Panc1 (cell line): ENCODE data around the gene CCL22. TPM values are rescaled to one million over a fixed set of nuclear protein-coding genes. Genes with fewer than 3 reads are reported as not detected.
A peak's percentile ranks its signal among the peaks of the same experiment; 100 is the strongest.

Experiments
- ATAC-seq: fragments of 200-7000 bp; cut with Tn5 transposase; 2 replicates; pipeline ENCODE4 v1.9.1; 2020; ENCODE audit warnings: mild to moderate bottlenecking, moderate library complexity
- Bru-seq: library from RNA; stranded (reverse); fragments of 400-500 nt; gene quantifications from one replicate; lab custom pipeline; 2021; lab: Mats Ljungman, UMichigan
- BruChase-seq, 2 experiments: library from RNA; stranded (reverse); fragments of 400-500 nt; gene quantifications; one replicate each; lab custom pipeline; 2021; lab: Mats Ljungman, UMichigan
- BruUV-seq: library from RNA; stranded (reverse); fragments of 400-500 nt; replicated peaks from 2 replicates; lab custom pipeline; 2021; lab: Mats Ljungman, UMichigan
- CTCF ChIA-PET: fragments of 300-600 bp; sonication (Branson Sonifier 250); formaldehyde crosslinking; loops from one replicate; lab custom pipeline; 2022; ENCODE audit warnings: antibody characterized with exemption; lab: Charles Lee
- POLR2A ChIA-PET: fragments of 300-600 bp; sonication (Branson Sonifier 250); formaldehyde crosslinking; loops from one replicate; lab custom pipeline; 2022; ENCODE audit warnings: antibody characterized with exemption; lab: Charles Lee
- DNase-seq: peaks from one replicate; pipeline ENCODE4 v3.0.0-alpha.2; 2010; ENCODE audit warnings: low read depth, low spot score
- H3K27ac ChIP-seq: 2 replicates; pipeline ENCODE4 v1.5.1; 2011; ENCODE audit warnings: mild to moderate bottlenecking, low read length, inconsistent platforms
- H3K27me3 ChIP-seq: fragments of 200-500 bp; sonication (Bioruptor generic); 2 replicates; pipeline ENCODE4 v1.6.0; 2014; ENCODE audit warnings: low read length, inconsistent platforms; ENCODE audit not compliant: control insufficient read depth, insufficient read depth
- H3K36me3 ChIP-seq: fragments of 200-500 bp; sonication (Bioruptor generic); 2 replicates; pipeline ENCODE4 v1.5.1; 2014; ENCODE audit warnings: inconsistent platforms, mild to moderate bottlenecking, low read length, moderate library complexity; ENCODE audit not compliant: control insufficient read depth, insufficient read depth
- H3K4me1 ChIP-seq: 2 replicates; pipeline ENCODE4 v1.5.1; 2011; ENCODE audit warnings: inconsistent platforms, mild to moderate bottlenecking, low read length, moderate library complexity; ENCODE audit not compliant: control insufficient read depth, insufficient read depth
- H3K4me3 ChIP-seq, 2 experiments: 2 replicates each; pipeline ENCODE4 v1.5.1; 2011 to 2012; ENCODE audit warnings: low read depth in 2 of 2, low read length in 2 of 2, mild to moderate bottlenecking in 2 of 2, inconsistent platforms in 1 of 2, moderate library complexity in 1 of 2
- H3K9me3 ChIP-seq: fragments of 200-500 bp; sonication (Bioruptor generic); 2 replicates; pipeline ENCODE4 v1.5.1; 2014; ENCODE audit warnings: low read depth, mild to moderate bottlenecking, inconsistent platforms, low read length, moderate library complexity; ENCODE audit not compliant: control insufficient read depth, insufficient read depth
- POLR2AphosphoS5 ChIP-seq: IDR thresholded peaks from 2 replicates; pipeline ENCODE4 v1.6.1; 2012; ENCODE audit warnings: mild to moderate bottlenecking, low read depth, low read length, moderate library complexity
- REST ChIP-seq, 2 experiments: IDR thresholded peaks; 2 replicates each; pipeline ENCODE4 v1.6.1; 2011 to 2012; ENCODE audit warnings: low read depth in 2 of 2, control low read depth in 1 of 2, low read length in 1 of 2, mild to moderate bottlenecking in 1 of 2, moderate library complexity in 1 of 2; ENCODE audit not compliant: insufficient read depth in 1 of 2
- SIN3A ChIP-seq: IDR thresholded peaks from 2 replicates; pipeline ENCODE4 v1.6.1; 2012; ENCODE audit warnings: low read depth, mild to moderate bottlenecking, low read length, moderate library complexity, borderline replicate concordance; ENCODE audit not compliant: insufficient read depth
- TCF7L2 ChIP-seq: IDR thresholded peaks from 2 replicates; pipeline ENCODE4 v1.6.1; 2011; ENCODE audit warnings: mild to moderate bottlenecking, low read depth, low read length, inconsistent platforms
- in situ Hi-C: cut with HindIII; loops from 2 replicates; pipeline ENCODE4 v1.10.0; 2016; ENCODE audit warnings: low sequenced_read_pairs, low pct_unique_long_range_greater_than_20kb
- intact Hi-C: fragments of 100-400 bp; cut with micrococcal nuclease; formaldehyde crosslinking; loops from one replicate; pipeline ENCODE4 v1.10.0; 2022; ENCODE audit not compliant: unreplicated experiment
- long read RNA-seq: library from polyadenylated mRNA; unstranded; transcript quantifications from one replicate; pipeline ENCODE4 v2.0.0, GENCODE V29; 2021; ENCODE audit not compliant: unreplicated experiment
- polyA plus RNA-seq: library from polyadenylated mRNA; unstranded; fragments of >200 nt; gene quantifications from one replicate; pipeline ENCODE4 v1.2.1, GENCODE V29; 2012; ENCODE audit warnings: missing spikeins; ENCODE audit not compliant: insufficient read length
- total RNA-seq: library from RNA; stranded (reverse); gene quantifications from one replicate; pipeline ENCODE4 v1.2.1, GENCODE V29; 2021; ENCODE audit not compliant: unreplicated experiment
- TF ChIP-seq, protein P1 (sequence below): fragments of 450-650 bp; IDR thresholded peaks from 2 replicates; pipeline ENCODE4 v1.5.1; 2017; ENCODE audit warnings: mild to moderate bottlenecking

Gene CCL22, protein sequence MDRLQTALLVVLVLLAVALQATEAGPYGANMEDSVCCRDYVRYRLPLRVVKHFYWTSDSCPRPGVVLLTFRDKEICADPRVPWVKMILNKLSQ
- 0.39 TPM for total RNA-seq
- not detected for polyA plus RNA-seq
- Bru-seq, nascent RNA = percentile 23 among the genes with signal in this experiment
- BruChase-seq, experiment 1, labeled RNA remaining after a 2-hour chase = percentile 29 among the genes with signal in this experiment
- percentile 44 among the genes with signal in this experiment for BruChase-seq, experiment 2, labeled RNA remaining after a 6-hour chase
- long read RNA-seq = 0 reads

- Histone ChIP-seq H3K27ac (no peak within 1 kb of the TSS), H3K4me1 (no peaks in the 10 kb centered on the region), H3K36me3 (no peaks in the 10 kb centered on the region), H3K4me3 (no peak within 1 kb of the TSS), H3K9me3 (no peaks in the 10 kb centered on the region), H3K27me3 (no peaks in the 10 kb centered on the region)
- no peak for DNase-seq
- ChIA-PET POLR2A (no interaction called here), CTCF (no interaction called here)
- intact Hi-C loops (no loop called here), in situ Hi-C loops (no loop called here)
- TF ChIP-seq, protein P1, sequence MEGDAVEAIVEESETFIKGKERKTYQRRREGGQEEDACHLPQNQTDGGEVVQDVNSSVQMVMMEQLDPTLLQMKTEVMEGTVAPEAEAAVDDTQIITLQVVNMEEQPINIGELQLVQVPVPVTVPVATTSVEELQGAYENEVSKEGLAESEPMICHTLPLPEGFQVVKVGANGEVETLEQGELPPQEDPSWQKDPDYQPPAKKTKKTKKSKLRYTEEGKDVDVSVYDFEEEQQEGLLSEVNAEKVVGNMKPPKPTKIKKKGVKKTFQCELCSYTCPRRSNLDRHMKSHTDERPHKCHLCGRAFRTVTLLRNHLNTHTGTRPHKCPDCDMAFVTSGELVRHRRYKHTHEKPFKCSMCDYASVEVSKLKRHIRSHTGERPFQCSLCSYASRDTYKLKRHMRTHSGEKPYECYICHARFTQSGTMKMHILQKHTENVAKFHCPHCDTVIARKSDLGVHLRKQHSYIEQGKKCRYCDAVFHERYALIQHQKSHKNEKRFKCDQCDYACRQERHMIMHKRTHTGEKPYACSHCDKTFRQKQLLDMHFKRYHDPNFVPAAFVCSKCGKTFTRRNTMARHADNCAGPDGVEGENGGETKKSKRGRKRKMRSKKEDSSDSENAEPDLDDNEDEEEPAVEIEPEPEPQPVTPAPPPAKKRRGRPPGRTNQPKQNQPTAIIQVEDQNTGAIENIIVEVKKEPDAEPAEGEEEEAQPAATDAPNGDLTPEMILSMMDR = no peak
- TF ChIP-seq SIN3A (no peak), REST (IDR thresholded peaks at IDR 0.05; ENCODE audit: insufficient read depth in 1 of 2, low read depth in 2 of 2, low read length in 1 of 2) (no peak), TCF7L2 (no peak), POLR2AphosphoS5 (no peak)
- ATAC-seq = no peak
- no TSS peak for BruUV-seq
These were observed at the start of gene CCL22 for GRCh38 chr16:57358527-57359095. Gene CCL22, plus strand, starts transcription at chr16:57358783. Its CDS starts 34 bp downstream, at chr16:57358817.

DNA sequence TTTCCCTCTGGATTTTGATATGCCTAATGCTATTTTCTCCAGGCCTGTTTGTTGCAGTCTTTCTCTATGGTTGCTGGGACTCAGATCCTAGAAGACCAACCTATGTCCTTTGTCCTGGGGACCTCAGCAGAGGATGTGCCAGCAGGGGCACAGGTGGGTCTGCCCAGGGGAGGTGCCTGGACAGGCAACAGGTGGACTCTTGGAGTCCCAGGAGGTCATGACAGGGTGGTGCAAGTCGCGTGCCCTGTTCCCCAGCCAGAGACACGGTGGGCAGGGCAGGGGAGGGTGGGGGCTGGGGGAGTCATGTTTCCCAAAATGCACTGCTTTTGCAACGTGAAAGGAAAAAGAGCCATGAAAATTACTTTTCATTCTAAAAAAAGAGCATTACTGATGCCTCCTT lies 47.8 kb upstream of the CCL22 start:
- Histone ChIP-seq H3K27me3 (no peaks in the 10 kb centered on the region), H3K9me3 (no peaks in the 10 kb centered on the region), H3K4me1 (peaks cover 14% of the 10 kb centered on the region), H3K27ac (no peak overlapping the region), H3K36me3 (no peaks in the 10 kb centered on the region), H3K4me3 (no peak overlapping the region)
- ChIA-PET POLR2A (no interaction called here), CTCF (no interaction called here)
- DNase-seq (no peak), ATAC-seq (no peak)
- in situ Hi-C loops = no loop called here
- intact Hi-C loops = no loop called here
- TF ChIP-seq REST (IDR thresholded peaks at IDR 0.05; ENCODE audit: insufficient read depth in 1 of 2, low read depth in 2 of 2, low read length in 1 of 2) (no peak), POLR2AphosphoS5 (no peak), SIN3A (no peak), TCF7L2 (no peak)
- TF ChIP-seq, protein P1 = no peak
- no TSS peak for BruUV-seq
